ENCODE measurements around the gene DUSP22.
A peak's percentile ranks its signal among the peaks of the same experiment; 100 is the strongest.

Gene DUSP22

GRCh38 chr6:318243-318890 lies 26.1 kb downstream of the DUSP22 start:
- Histone ChIP-seq H2AFZ (ENCODE audit: low read depth, low read length) (no peak overlapping the region), H4K20me1 (ENCODE audit: insufficient read depth, low read length) (peaks cover 96% of the 10 kb centered on the region), H3K27ac (ENCODE audit: low read length) (no peak overlapping the region), H3K9ac (ENCODE audit: low read length) (no peak overlapping the region), H3K36me3 (replicated peaks; ENCODE audit: low read depth, low read length) (peaks cover 69% of the 10 kb centered on the region), H3K9me3 (ENCODE audit: insufficient read depth, low read length) (no peaks in the 10 kb centered on the region), H3K4me2 (ENCODE audit: low read length) (peak overlapping the region; percentile 65), H3K27me3 (ENCODE audit: low read depth, low read length) (peaks cover 45% of the 10 kb centered on the region), H3K79me2 (ENCODE audit: low read length) (peaks cover 86% of the 10 kb centered on the region), H3K4me1 (ENCODE audit: low read length) (peaks cover 97% of the 10 kb centered on the region), H3K4me3 (ENCODE audit: low read length) (no peak overlapping the region)
- no peak for TF ChIP-seq CTCF (IDR thresholded peaks at IDR 0.05; ENCODE audit: low read depth, low read length)
- no peak for TF ChIP-seq EZH2phosphoT487 (IDR thresholded peaks at IDR 0.05; ENCODE audit: low read depth)

- Histone ChIP-seq H3K27ac (ENCODE audit: low read length) (no peak overlapping the region), H3K27me3 (ENCODE audit: low read depth, low read length) (peaks cover 48% of the 10 kb centered on the region), H3K4me3 (ENCODE audit: low read length) (0 out of 2 replicates have a peak overlapping the region, but pooled peaks have one; percentile 3), H3K4me2 (ENCODE audit: low read length) (peak overlapping the region; percentile 53), H2AFZ (ENCODE audit: low read depth, low read length) (no peak overlapping the region), H3K36me3 (replicated peaks; ENCODE audit: low read depth, low read length) (peaks cover 69% of the 10 kb centered on the region), H3K9ac (ENCODE audit: low read length) (no peak overlapping the region), H4K20me1 (ENCODE audit: insufficient read depth, low read length) (peaks cover 96% of the 10 kb centered on the region), H3K79me2 (ENCODE audit: low read length) (peaks cover 87% of the 10 kb centered on the region), H3K4me1 (ENCODE audit: low read length) (peaks cover 90% of the 10 kb centered on the region), H3K9me3 (ENCODE audit: insufficient read depth, low read length) (no peaks in the 10 kb centered on the region)
- TF ChIP-seq EZH2phosphoT487 (IDR thresholded peaks at IDR 0.05; ENCODE audit: low read depth) (no peak), CTCF (IDR thresholded peaks at IDR 0.05; ENCODE audit: low read depth, low read length) (no peak)
Observed at GRCh38 chr6:319177-320131, 27.2 kb downstream of the DUSP22 start.

GRCh38 chr6:320351-321157 lies 28.3 kb downstream of the DUSP22 start:
- Histone ChIP-seq H4K20me1 (ENCODE audit: insufficient read depth, low read length) (peaks cover 89% of the 10 kb centered on the region), H3K79me2 (ENCODE audit: low read length) (peaks cover 76% of the 10 kb centered on the region), H3K36me3 (replicated peaks; ENCODE audit: low read depth, low read length) (peaks cover 58% of the 10 kb centered on the region), H3K4me2 (ENCODE audit: low read length) (peak overlapping the region; percentile 53), H2AFZ (ENCODE audit: low read depth, low read length) (no peak overlapping the region), H3K27ac (ENCODE audit: low read length) (no peak overlapping the region), H3K4me1 (ENCODE audit: low read length) (peaks cover 79% of the 10 kb centered on the region), H3K9ac (ENCODE audit: low read length) (no peak overlapping the region), H3K4me3 (ENCODE audit: low read length) (no peak overlapping the region), H3K9me3 (ENCODE audit: insufficient read depth, low read length) (no peaks in the 10 kb centered on the region), H3K27me3 (ENCODE audit: low read depth, low read length) (peaks cover 48% of the 10 kb centered on the region)
- TF ChIP-seq CTCF (IDR thresholded peaks at IDR 0.05; ENCODE audit: low read depth, low read length) (no peak), EZH2phosphoT487 (IDR thresholded peaks at IDR 0.05; ENCODE audit: low read depth) (no peak)
